Liver (tissue), 9 donors: ENCODE measurements around the gene NFIB. TPM values are rescaled to one million over a fixed set of nuclear protein-coding genes. Genes with fewer than 3 reads are reported as not detected.

ENCODE experiments used
- DNase-seq: peaks from one replicate; pipeline ENCODE4 v3.0.0-alpha.2; 2017; ENCODE audit warnings: low spot score
- H3K27ac ChIP-seq, 2 donors: one replicate each; pipeline ENCODE4 v1.7.0; 2013; ENCODE audit warnings: inconsistent platforms in 2 of 2, low read length in 2 of 2, control low read depth in 1 of 2, low read depth in 1 of 2, mild to moderate bottlenecking in 1 of 2
- H3K27me3 ChIP-seq, 4 donors: one replicate each; pipeline versions ENCODE4 v1.6.1 to v1.7.0; 2013; ENCODE audit warnings: low read length in 3 of 4, inconsistent platforms in 1 of 4, mild to moderate bottlenecking in 1 of 4, moderate library complexity in 1 of 4; ENCODE audit not compliant: control insufficient read depth in 4 of 4, insufficient read depth in 4 of 4
- H3K36me3 ChIP-seq, 4 donors: one replicate each; pipeline versions ENCODE4 v1.6.1 to v1.7.0; 2013; ENCODE audit warnings: low read length in 3 of 4, mild to moderate bottlenecking in 3 of 4, low read depth in 1 of 4, moderate library complexity in 1 of 4; ENCODE audit not compliant: control insufficient read depth in 4 of 4, insufficient read depth in 3 of 4
- H3K4me1 ChIP-seq, 4 donors: one replicate each; pipeline versions ENCODE4 v1.6.1 to v1.7.0; 2013; ENCODE audit warnings: low read length in 3 of 4, mild to moderate bottlenecking in 3 of 4, moderate library complexity in 1 of 4; ENCODE audit not compliant: control insufficient read depth in 4 of 4, insufficient read depth in 4 of 4
- H3K4me3 ChIP-seq, 3 donors: one replicate each; pipeline versions ENCODE4 v1.6.1 to v1.7.0; 2013; ENCODE audit warnings: low read length in 3 of 3, control low read depth in 1 of 3, low read depth in 1 of 3, mild to moderate bottlenecking in 1 of 3
- H3K9ac ChIP-seq, 2 donors: one replicate each; pipeline ENCODE4 v1.7.0; 2013; ENCODE audit warnings: low read length in 2 of 2, mild to moderate bottlenecking in 2 of 2, moderate library complexity in 2 of 2, control low read depth in 1 of 2, low read depth in 1 of 2
- H3K9me3 ChIP-seq, 4 donors: one replicate each; pipeline versions ENCODE4 v1.6.1 to v1.7.0; 2013; ENCODE audit warnings: low read length in 3 of 4; ENCODE audit not compliant: control insufficient read depth in 4 of 4
- CTCF ChIP-seq: fragments of 150-350 bp; IDR thresholded peaks from 2 replicates; pipeline ENCODE4 v1.5.1; 2017; ENCODE audit warnings: improper control_type of control experiment, low read depth, low read length; ENCODE audit not compliant: missing input control
- EGR1 ChIP-seq, 2 donors: IDR thresholded peaks; 2 replicates each; pipeline ENCODE4 v1.6.1; 2016 to 2018; ENCODE audit warnings: antibody characterized with exemption in 2 of 2, low read depth in 2 of 2
- FOXA2 ChIP-seq: IDR thresholded peaks from 2 replicates; pipeline ENCODE4 v1.6.1; 2016; ENCODE audit warnings: antibody characterized with exemption
- GABPA ChIP-seq, 2 donors: IDR thresholded peaks in 1 of 2; conservative IDR thresholded peaks in 1 of 2; 2 replicates each; pipeline ENCODE4 v1.6.1; 2016; ENCODE audit warnings: antibody characterized with exemption in 2 of 2, mild to moderate bottlenecking in 1 of 2, moderate library complexity in 1 of 2
- HNF4A ChIP-seq, 2 donors: conservative IDR thresholded peaks; 2 replicates each; pipeline ENCODE4 v1.6.1; 2016; ENCODE audit warnings: antibody characterized with exemption in 2 of 2, mild to moderate bottlenecking in 2 of 2
- HNF4G ChIP-seq: IDR thresholded peaks from 2 replicates; pipeline ENCODE4 v1.6.1; 2016; ENCODE audit warnings: antibody characterized with exemption
- JUND ChIP-seq, 2 donors: IDR thresholded peaks; 2 replicates each; pipeline ENCODE4 v1.6.1; 2016; ENCODE audit warnings: antibody characterized with exemption in 2 of 2
- MAX ChIP-seq: IDR thresholded peaks from 2 replicates; pipeline ENCODE4 v1.6.1; 2016; ENCODE audit warnings: antibody characterized with exemption
- RAD21 ChIP-seq, 2 donors: IDR thresholded peaks; 2 replicates each; pipeline ENCODE4 v1.6.1; 2016; ENCODE audit warnings: antibody characterized with exemption in 2 of 2, mild to moderate bottlenecking in 2 of 2
- REST ChIP-seq: IDR thresholded peaks from 2 replicates; pipeline ENCODE4 v1.6.1; 2016; ENCODE audit warnings: antibody characterized with exemption, mild to moderate bottlenecking
- RXRA ChIP-seq, 2 donors: IDR thresholded peaks; 2 replicates each; pipeline ENCODE4 v1.6.1; 2017 to 2018; ENCODE audit warnings: antibody characterized with exemption in 2 of 2, mild to moderate bottlenecking in 1 of 2
- SP1 ChIP-seq: IDR thresholded peaks from 2 replicates; pipeline ENCODE4 v1.6.1; 2018; ENCODE audit warnings: antibody characterized with exemption, mild to moderate bottlenecking
- TAF1 ChIP-seq: conservative IDR thresholded peaks from 2 replicates; pipeline ENCODE4 v1.6.1; 2016; ENCODE audit warnings: antibody characterized with exemption, mild to moderate bottlenecking
- ZBTB33 ChIP-seq: IDR thresholded peaks from 2 replicates; pipeline ENCODE4 v1.6.1; 2016; ENCODE audit warnings: antibody characterized with exemption
- WGBS: extraction: QIAGEN DNeasy Blood & Tissue Kit; methylation state at CpG from one replicate; pipeline ENCODE4 v1.1.7; 2013; 5-methylcytosine and 5-hydroxymethylcytosine counted together
- polyA plus RNA-seq, 2 donors: library from polyadenylated mRNA; stranded (reverse) in 1 of 2; unstranded in 1 of 2; fragments of 200-250 nt in 1 of 2; fragments of >200 nt in 1 of 2; fragmentation: Nextera tagmentation in 1 of 2; extraction: Ambion mirVana in 1 of 2; gene quantifications; one replicate each; pipeline versions ENCODE4 v1.2.1 to v1.2.3, GENCODE V29; 2013 to 2015
- total RNA-seq, 2 donors: library from RNA; depleted of rRNA; stranded (reverse); fragments of >200 nt; gene quantifications; one replicate each; pipeline ENCODE4 v1.2.3, GENCODE V29; 2014
- donor health status: healthy.
- donor health status: healthy.
- donor health status: healthy.
- donor health status: healthy.
- donor health status: healthy.

The NFIB gene
- total and polyA plus RNA-seq, 4 donors, result 3.2 to 23.2 (median 8.0) TPM

DNA sequence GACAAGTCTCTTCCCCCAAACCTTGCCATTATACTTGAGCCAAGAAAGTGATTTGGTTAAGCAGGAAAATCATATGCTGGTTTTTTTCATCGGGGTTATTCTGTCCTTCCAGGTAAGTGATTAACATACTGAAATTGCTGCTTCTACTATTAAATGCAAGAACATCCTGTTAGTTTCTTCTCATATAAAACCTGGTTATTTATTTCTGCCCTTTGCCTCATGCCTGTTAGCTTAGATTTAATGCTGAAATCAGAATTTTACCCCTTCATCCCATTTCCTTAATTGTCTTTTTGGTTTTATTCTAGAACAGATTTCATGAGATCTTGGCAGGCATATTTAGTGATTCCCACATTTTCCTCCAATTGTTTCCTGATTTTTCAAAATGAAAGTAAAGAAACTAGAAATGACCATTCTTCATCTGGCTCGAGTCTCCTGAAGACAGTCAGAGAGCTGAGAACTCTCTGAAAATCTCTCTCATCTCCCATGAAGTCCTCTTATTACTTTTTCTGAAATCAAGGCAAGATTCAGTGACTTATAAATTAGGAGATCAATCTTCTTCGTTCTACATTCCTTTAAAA is 132.9 kb downstream of the NFIB start:
- Histone ChIP-seq H3K4me1 (peaks cover 3 to 27% (median 23%) of the 10 kb centered on the region in 4 donors), H3K9ac (peak overlapping the region in 1 of 2 donors; percentile 60), H3K4me3 (peak overlapping the region; percentile 3 to 39 (median 39)), H3K27me3 (no peaks in the 10 kb centered on the region), H3K9me3 (no peaks in the 10 kb centered on the region), H3K27ac (peak overlapping the region; percentile 68 to 77), H3K36me3 (no peaks in the 10 kb centered on the region)
- TF ChIP-seq CTCF, result no peak
- TF ChIP-seq JUND (IDR thresholded peaks at IDR 0.05), result no peak
- TF ChIP-seq REST, result no peak
- no peak for TF ChIP-seq HNF4A (conservative IDR thresholded peaks at IDR 0.05)
- no peak for TF ChIP-seq ZBTB33
- no peak for TF ChIP-seq RXRA (IDR thresholded peaks at IDR 0.05)
- TF ChIP-seq TAF1, result no peak
- TF ChIP-seq MAX, result no peak
- no peak for TF ChIP-seq GABPA (IDR thresholded peaks at IDR 0.05 in 1 of 2, conservative IDR thresholded peaks at IDR 0.05 in 1 of 2)
- TF ChIP-seq FOXA2, result no peak
- no peak for TF ChIP-seq EGR1 (IDR thresholded peaks at IDR 0.05; ENCODE audit: low read depth in 2 of 2)
- TF ChIP-seq HNF4G, result no peak
- TF ChIP-seq RAD21 (IDR thresholded peaks at IDR 0.05), result no peak
- no peak for TF ChIP-seq SP1
- no peak for DNase-seq
- WGBS, result 43% methylated on average over 3 of the region's 3 CpGs
